ENCODE measurements around the gene SLC2A1.
"Not testable (repeated sequence)": the region's sequence is repeated elsewhere in the genome, so short reads cannot be mapped to it uniquely, and the experiment has no call there.

The SLC2A1 gene

DNA sequence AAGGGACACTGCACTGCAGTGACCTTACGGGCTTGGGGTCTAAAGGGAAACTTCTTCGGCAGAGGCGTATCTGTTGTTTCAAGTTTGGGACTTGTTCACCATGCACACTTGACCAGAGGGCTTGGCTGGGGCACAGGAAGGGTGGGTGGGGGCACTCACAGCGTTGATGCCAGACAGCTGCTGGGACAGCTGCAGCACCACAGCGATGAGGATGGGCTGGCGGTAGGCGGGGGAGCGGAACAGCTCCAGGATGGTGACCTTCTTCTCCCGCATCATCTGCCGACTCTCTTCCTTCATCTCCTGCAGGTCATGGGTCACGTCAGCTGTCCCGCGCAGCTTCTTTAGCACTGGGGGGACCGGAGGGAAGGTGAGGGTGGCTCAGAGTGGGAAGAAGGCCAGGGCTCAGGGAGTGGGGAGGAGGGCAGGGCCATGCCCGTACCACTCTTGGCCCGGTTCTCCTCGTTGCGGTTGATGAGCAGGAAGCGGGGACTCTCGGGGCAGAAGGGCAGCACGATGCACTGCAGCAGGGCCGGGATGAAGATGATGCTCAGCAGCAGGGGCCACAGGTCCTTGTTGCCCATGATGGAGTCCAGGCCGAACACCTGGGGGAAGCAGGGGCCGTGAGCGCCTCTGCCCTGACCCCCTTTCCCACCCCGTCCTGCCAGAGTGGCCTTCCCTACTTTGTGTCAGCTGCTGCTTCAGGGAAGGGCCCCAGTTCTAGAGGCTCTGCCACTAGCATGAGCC, 29.1 kb downstream of the SLC2A1 start:
- no peak for DNase-seq (ENCODE audit: low read depth)

DNA sequence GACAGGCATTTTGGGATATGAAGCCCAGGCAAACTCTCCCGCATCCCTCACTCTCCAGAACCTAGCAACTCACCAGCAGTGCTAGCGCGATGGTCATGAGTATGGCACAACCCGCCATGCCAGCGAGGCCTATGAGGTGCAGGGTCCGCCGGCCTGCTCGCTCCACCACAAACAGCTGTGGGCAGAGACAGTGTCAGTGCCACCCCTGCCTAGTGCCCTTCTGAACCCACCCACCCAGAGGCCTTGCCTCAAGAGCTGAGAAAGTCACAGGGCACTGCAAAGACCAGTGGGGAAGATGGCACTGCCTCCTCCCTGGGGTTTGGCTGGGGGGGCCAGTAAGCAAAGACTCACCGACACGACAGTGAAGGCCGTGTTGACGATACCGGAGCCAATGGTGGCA, 29.8 kb downstream of the SLC2A1 start:
- no peak for DNase-seq (ENCODE audit: low read depth)

DNA sequence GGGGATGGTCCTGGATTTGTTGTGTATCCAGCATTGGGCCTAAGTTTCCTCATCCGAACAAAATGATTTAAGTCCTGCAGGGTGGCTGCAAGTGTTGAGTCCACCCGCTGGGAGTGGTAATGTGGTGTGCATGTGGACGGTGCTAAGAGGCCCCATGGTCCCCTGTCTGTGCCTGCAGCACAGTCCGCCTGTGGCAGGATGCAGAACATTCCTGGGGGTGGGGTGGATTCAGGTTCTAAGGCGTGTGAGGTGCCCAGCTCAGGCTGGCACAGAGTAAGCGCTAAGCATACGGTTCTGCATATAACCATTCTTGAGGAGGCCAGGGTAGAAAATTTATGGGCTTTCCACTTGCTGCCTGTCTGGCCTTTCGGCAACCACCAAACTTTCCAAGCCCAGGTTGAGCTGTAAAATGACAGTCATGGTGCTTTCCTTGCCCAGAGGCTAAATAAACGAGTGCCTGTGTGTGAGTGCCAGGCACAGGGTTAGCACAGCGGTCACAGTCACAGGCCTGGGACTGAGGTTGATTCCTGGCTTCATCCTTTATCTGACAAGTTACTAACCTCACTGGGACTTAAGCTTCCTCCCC, 30.7 kb downstream of the SLC2A1 start:
- DNase-seq (ENCODE audit: low read depth): no peak

DNA sequence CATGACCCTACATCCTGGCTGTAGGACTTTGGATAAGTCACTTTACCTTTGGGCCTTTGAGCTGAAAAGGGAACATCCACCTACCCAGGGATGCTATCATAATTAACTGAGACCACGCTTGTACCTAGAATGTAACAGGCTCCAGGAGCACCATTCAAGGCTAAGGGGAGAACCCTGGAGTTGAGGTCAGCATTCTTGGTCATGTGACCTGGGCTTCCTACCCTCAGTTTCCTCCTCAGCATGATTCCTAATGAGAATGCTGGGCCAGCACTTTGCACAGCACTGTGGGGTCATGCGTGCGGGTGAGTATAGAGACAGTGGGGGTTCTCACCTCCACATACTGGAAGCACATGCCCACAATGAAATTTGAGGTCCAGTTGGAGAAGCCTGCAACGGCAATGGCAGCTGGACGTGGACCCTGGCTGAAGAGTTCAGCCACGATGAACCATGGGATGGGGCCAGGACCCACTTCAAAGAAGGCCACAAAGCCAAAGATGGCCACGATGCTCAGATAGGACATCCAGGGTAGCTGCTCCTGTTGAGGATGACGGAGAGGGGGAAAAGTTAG, 31.3 kb downstream of the SLC2A1 start:
- DNase-seq (ENCODE audit: low read depth): no peak

DNA sequence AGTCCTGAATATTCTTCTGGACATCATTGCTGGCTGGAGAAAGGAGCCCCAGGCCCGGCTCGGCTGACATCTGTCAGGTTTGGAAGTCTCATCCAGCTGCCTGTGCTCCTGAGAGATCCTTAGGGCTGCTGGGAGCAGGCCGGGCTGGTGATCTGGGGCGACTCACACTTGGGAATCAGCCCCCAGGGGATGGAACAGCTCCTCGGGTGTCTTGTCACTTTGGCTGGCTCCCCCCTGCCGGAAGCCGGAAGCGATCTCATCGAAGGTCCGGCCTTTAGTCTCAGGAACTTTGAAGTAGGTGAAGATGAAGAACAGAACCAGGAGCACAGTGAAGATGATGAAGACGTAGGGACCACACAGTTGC, 31.8 kb downstream of the SLC2A1 start:
- DNase-seq (ENCODE audit: low read depth): no peak

DNA sequence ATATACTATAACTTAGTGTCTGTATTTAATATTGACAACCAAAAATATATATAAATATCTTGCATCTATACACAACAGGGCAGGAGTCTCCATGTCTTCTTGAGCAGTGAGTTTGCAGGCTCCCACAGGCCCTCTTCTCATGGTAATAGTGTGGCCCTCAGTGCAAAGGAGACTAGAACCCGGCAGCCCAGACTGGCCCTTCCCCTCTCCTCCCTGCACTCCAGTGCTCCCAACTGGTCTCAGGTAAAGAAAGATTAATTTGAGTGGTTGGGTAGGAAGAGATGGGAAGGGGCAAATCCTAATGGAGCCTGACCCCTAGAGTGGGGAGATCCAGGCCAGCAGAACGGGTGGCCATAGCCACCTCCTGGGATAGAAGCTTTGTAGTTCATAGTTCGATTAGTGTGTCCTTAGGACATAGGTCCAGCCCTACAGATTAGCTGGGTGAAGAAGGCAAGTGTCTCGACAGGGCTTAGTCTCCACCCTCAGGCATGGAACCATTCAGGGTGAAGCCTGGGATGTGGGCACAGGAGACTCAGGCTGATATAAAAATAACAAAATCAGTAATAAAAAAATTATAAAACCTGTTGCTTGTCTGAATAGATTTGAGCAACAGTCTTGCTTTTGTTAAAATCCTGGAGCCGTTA, 32.3 kb downstream of the SLC2A1 start:
- DNase-seq (ENCODE audit: low read depth): no peak

DNA sequence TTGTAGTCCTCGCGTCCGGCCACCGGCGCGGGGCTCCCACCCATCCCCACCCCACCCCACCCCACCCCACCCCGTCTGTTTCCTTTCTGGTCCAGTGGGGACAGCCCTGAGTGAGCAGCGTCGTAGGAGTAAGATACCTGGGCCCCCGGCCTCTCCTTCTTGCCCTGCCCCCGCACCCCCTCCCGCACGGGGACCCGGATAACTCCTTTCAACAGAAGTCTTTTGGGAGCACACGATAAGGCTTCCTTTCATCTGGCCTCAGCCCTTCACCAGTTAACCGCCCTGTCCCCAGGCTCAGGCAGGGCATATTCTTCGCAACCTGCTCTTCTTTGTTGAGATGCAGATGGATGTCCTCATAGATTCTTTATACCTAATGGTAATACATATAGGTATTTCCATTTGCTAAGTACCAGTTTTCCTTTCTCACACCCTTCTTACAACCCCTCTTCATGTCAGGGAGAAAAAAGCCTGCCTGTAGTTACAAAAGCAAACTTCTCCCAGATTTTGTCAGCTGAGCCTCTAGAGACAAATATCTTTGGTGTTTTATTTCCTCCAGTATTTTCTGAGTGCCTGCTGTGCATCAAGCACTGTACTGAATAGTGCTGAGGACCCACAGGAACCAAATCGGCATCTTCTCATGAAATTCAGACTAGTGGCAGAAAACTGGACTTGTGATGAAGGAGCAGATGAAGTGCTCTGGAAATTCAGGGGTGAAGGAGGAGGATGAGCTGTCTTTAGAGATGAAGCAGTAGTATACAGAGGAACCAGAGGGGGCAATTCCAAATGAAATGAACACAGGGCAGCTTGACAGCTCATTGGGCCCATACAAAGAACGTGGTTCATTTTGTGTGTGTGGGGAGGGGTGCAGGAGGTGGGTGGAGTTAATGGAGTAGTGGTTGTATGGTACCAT, 33.6 kb downstream of the SLC2A1 start:
- DNase-seq (ENCODE audit: low read depth): no peak

DNA sequence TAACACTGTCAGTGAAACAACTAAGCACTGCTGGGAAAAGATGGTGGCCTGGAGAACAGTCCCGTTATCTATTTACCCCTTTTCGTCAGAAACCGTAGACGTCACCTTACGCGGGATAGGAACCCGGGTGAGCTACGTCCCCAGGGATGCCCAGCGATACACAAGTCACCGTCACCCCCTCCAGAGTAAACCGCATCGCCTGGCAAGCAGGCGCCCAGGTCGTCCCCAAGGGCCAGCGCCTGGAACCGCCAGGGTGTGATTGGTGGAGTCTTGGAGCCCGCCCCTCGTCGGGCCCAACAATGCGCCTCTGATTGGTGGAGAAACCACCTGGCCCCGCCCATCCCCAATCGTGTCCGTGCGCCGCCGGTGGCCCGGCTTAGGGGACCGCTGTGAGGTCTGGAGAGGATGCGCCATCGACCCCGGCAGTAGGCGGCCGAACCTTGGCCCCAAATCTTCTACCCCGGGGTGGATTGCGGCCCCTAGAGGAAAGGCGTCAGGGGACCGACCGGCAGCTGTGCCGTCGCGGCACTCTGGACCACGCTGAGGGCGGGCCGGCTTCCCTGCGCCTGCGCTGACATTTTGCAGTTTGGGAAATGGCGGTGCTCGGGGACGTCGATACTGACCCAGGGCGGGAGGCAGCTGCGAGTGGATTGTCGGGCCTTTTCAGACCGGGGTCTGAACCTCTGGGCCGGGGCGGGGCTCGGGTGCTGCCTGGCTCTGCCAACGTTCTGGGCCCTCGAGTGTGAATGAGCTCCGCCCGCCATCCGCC, 34.4 kb downstream of the SLC2A1 start:
- DNase-seq (ENCODE audit: low read depth): peak; percentile 89

DNA sequence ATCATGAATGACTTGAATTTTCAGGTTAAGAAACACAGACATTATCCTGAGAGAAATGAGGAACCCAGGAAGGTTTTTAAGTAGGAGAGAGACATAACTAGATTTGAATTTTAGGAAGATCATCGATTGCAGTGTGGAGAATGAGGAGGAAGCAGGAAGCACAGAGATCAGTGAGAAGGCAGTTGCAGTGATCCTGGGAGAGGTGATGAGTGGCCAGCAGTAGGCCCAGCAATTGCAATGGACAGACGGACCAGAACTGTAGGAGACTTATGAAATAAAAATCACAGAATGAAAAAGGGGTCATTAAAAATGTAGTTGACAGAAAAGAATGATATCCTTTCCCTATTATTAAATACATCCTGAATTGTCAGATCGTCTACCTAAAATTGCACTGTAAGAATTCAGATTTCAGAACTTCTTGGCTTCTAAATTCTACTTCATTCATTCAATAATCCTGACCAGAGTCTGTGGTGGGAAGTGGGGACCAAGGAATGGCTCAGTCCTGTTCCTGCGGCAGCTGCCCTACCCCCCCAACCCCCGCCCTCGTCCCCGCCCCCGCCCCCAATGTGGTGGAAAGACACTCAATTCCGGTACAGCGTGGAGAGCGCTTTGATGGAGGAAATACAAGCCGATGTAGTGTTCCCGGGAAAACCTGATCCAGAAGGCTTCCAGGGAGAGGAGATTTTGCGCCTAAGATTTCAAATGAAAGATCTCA, 35.1 kb downstream of the SLC2A1 start:
- DNase-seq (ENCODE audit: low read depth): no peak

DNA sequence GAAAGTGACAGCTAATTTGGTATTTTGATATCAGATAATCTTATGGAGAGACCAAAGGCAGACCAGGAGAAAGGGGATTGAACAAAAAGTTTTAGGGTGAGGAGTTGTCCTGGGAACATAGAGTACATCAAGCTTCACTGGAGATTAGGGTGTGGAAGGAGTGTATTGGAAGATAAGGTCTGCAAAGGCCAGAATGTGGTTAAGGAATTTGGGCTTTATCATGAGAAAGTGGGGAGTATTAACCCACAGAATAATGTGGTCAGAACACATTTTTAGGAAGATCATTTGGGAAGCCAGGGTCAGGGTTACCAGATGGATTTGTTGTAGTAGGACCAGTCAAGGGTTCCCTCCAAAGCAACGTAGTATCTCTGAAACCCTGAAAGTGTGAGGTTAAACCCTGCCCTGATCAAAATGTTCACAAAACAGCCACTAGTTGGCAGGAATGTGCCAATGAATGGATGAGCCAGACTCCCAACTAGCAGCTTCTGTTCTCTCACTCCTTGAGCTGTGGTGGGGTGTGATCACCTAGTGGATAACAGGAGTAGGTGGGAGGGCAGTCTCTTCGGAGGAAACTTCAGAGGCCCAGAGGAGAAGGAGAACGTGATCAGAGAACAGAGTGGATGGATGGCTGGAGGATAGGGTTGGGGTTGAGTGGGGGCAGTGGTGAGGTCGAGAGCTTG, 35.8 kb downstream of the SLC2A1 start:
- DNase-seq (ENCODE audit: low read depth): peak; percentile 55

DNA sequence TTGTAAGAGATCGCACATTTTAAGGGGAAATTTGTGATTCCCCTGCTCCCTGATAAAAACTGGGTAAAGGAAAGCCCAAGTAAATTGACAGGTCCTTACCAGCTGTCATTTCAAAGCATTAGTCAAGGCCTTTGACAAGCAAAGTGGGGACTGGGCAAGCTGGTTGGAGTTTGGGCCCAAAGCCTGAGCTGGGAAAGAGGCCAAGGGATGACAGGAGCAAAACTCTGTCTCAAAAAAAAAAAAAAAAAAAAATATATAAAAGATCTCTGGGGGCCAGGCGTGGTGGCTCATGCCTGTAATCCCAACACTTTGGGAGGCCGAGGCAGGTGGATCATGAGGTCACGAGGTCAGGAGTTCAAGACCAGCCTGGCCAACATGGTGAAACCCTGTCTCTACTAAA, 36.9 kb downstream of the SLC2A1 start:
- DNase-seq (ENCODE audit: low read depth): no peak

DNA sequence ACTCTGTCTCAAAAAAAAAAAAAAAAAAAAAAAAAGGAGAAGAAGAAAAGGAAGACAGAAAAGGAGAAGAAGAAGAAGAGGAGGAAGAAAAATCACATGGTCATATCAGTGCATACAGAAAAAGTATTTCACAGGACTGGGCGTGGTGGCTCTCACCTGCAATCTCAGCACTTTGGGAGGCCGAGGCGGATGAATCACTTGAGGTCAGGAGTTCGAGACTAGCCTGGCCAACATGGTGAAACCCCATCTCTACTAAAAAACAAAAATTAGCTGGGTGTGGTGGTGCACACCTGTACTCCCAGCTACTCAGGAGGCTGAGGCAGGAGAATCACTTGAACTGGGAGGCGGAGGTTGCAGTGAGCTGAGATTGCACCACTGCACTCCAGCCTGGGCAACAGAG, 39.0 kb downstream of the SLC2A1 start:
- DNase-seq (ENCODE audit: low read depth): not testable (repeated sequence)

DNA sequence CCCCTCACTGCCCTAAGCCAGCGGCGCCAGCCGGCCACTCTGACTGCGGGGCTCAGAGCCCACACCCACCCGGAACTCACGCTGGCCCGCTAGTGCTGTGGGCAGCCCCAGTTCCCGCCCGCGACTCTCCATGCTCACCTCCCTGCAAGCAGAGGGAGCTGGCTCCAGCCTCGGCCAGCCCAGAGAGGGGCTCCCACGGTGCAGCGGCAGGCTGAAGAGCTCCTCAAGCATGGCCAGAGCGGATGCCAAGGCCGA, 41.5 kb downstream of the SLC2A1 start:
- DNase-seq (ENCODE audit: low read depth): no peak

DNA sequence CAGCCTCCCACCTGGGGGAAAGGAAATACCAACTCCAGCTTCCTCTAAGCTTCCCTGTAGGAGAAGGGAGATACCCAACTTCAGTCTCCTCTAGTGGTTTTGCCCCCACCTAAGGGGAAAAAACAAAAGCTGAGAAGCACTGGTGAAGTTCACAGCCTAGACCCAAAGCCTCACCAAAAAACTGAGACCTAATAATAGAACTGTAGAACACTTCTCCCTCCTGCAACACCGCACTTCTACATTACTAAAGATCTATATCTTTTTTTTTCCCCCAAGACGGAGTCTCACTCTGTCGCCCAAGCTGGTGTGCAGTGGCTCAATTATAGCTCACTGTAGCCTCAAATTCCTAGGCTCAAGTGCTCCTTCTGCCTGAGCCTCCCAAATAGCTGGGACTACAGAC, 43.2 kb downstream of the SLC2A1 start:
- no peak for DNase-seq (ENCODE audit: low read depth)

DNA sequence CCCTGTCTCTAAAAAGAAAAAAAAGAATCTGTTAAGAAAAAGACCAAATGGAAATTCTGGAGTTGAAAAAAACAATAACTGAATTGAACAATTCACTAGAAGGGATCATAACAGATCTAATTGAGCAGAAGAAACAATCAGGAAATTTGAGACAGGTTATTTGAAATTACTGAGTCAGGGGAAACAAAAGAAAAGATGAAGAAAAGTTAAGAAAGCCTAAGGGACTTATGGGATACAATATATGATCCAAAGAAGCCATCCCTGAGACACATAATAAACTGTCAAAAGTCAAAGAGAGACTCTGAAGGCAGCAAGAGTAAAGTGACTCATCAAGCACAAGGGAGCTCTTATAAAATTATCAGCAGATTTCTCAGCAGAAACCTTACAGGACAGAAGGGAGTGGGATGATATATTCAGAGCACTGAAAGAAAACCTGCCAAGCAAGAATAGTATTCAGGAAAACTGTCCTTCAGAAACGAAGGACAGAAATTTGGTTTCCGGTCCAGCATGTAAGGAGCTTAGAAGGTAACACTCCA, 44.5 kb downstream of the SLC2A1 start:
- no peak for DNase-seq (ENCODE audit: low read depth)

DNA sequence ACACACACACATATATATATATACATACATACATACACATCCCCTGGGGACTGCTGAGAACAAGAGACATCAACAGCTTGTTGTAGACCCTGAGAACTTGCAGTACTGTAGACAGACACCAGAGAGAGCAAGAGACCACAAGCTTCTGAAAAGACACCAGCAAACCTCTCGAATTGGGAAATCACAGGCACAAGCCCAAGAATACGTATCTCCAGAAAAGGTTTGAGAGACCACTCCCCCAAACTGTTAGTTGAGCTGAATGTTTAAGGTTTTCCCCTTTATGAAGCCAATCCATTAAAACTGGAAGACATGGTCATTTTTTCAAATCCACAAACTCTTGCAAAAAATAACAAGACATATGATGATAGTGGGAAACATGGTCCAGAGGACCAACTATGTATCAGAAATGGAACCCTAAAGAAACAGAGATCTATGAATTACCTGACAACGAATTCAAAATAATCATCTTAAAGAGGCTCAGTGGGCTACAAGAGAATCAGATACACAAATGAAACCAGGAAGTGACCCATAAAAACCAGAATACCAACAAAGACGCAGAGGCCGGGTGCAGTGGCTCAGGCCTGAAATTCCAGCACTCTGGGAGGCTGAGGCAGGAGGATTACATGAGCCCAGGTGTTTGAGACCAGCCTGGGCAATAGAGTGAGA, 45.1 kb downstream of the SLC2A1 start:
- peak; percentile 61 for DNase-seq (ENCODE audit: low read depth)

DNA sequence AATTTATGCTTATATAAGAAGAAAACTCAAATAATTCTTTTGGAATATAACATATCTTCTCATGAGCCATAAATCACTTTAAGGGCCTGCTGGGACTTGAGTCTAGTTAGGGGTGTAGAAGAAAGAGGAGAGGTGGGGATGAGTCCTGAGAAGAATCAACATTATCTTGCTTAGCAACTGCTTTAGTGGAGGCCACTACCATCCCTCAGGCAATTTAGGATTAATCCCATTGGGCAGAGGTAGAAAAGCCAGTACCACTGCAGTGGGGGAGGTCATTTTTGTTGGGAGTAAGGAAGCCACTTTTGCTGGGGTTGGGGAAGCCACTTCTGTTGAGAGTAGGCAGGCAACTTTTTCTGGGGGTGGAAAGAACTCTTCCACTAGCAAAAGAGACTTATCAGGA, 47.7 kb downstream of the SLC2A1 start:
- no peak for DNase-seq (ENCODE audit: low read depth)

DNA sequence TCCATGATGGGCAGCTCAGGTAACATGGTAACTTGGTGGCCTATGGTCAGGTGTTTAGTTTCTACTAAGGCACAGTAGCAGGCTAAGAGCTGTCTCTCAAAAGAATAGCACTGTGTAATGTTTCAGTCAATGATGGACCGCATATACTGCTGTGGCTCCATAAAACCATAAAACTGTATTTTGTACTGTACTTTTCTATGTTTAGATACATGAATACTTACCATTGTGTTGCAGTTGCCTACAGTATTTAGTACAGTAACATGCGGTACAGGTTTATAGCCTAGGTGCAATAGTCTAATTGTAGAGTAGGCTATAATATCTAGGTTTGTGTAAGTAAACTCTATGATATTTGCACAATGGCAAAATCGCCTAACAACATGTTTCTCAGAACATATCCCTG, 50.6 kb downstream of the SLC2A1 start:
- DNase-seq (ENCODE audit: low read depth): no peak

DNA sequence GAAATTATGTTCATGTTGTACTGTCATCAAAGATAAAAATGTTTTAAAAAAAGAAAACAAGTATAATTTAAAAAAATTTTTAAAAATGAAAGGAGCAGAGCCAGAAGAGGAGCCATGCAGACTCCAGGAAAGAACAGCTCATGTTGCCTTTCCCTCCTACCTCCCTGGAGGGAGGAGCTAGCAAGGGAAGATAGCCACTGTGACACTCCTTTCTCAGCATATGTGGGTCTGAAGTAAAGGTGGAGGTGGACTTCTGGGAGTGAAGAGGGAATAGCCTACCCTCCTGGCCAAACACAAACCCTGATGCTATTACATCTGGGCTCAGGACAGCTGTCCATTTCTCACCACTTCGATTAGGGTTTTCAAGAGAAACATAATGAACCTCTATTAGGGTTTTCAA, 54.2 kb downstream of the SLC2A1 start:
- no peak for DNase-seq (ENCODE audit: low read depth)

DNA sequence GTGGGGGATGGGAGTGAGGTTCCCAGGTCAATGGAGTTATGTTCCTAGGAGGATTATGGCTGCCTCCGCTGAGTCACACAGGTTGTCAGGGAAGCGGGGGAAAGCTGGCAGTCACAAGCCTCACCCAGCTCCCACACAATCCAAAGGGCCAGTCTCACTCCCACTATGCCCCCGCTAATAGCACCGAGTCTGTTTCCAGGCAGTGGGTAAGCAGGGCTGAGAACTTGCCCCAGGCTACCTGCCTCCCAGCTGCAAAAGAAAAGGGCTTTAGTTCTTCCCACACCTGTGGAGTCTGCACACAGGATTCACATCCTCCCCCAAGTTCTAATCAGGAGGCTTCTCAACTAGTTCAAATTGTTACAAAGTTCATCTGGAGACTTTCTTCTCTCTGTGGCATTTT, 58.7 kb downstream of the SLC2A1 start:
- DNase-seq (ENCODE audit: low read depth): not testable (repeated sequence)

Data from activated T-cell treated with anti-CD3 and anti-CD28 coated beads for 24 hours (primary cell).